ENCODE data around the gene LDLRAD3.

DNA sequence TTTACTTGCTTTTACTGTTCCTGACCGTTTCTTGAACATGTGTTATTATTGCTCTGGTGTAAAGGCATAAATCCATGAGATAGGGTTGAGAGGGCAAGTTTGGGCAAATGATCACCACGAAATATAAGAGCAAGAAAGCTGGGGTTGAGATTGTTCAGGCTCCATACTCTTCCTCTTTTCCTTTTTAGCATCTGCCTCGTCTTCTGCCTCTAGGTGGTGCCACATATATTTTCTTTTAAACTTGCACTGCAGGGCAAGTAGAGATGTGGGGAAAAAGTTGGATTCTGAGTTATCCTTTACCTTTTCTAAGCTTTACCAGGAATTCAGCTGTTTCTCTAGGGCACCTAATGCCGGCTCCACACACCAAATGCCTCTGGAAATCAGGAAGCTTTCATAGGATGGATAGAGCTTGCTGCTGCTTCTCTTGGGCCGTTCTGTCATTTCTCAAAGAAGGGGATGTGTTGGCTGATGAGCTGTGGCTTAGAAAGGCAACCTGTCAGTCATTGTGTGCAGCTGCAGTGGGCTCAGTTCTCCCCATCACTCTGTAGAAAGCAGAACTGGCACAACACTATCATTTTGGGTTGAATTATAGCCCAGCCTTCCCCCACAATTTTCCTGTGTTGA, 98.2 kb downstream of the LDLRAD3 start:
- TF ChIP-seq, protein P1, sequence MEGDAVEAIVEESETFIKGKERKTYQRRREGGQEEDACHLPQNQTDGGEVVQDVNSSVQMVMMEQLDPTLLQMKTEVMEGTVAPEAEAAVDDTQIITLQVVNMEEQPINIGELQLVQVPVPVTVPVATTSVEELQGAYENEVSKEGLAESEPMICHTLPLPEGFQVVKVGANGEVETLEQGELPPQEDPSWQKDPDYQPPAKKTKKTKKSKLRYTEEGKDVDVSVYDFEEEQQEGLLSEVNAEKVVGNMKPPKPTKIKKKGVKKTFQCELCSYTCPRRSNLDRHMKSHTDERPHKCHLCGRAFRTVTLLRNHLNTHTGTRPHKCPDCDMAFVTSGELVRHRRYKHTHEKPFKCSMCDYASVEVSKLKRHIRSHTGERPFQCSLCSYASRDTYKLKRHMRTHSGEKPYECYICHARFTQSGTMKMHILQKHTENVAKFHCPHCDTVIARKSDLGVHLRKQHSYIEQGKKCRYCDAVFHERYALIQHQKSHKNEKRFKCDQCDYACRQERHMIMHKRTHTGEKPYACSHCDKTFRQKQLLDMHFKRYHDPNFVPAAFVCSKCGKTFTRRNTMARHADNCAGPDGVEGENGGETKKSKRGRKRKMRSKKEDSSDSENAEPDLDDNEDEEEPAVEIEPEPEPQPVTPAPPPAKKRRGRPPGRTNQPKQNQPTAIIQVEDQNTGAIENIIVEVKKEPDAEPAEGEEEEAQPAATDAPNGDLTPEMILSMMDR (IDR thresholded peaks at IDR 0.05): no peak
- no peak for TF ChIP-seq POLR2A (IDR thresholded peaks at IDR 0.05)

Data from ovary (tissue), 3 donors.